Heart left ventricle (tissue), 16 donors: ENCODE measurements around the gene SNX8. TPM values are rescaled to one million over a fixed set of nuclear protein-coding genes. Genes with fewer than 3 reads are reported as not detected.

ENCODE experiments used
- ATAC-seq, 4 donors: fragments of 200-7000 bp; cut with Tn5 transposase; one replicate each; pipeline ENCODE4 v1.9.1; 2020 to 2022; ENCODE audit warnings: moderate library complexity in 4 of 4, mild to moderate bottlenecking in 3 of 4, moderate number of reproducible peaks in 1 of 4
- DNase-seq, 5 donors: peaks; one replicate each; pipeline ENCODE4 v3.0.0-alpha.2; 2020
- H3K27ac ChIP-seq, 12 donors: fragments of 200-600 bp; sonication (generic) in 4 of 12; one replicate each; pipeline versions ENCODE4 v1.5.0 to v1.8.0; 2016 to 2022; ENCODE audit warnings: mild to moderate bottlenecking in 2 of 12
- H3K27me3 ChIP-seq, 9 donors: fragments of 200-600 bp; sonication (generic) in 2 of 9; one replicate each; pipeline versions ENCODE4 v1.5.1 to v1.8.0; 2016 to 2022; ENCODE audit warnings: mild to moderate bottlenecking in 3 of 9
- H3K36me3 ChIP-seq, 9 donors: fragments of 200-600 bp; sonication (generic) in 2 of 9; one replicate each; pipeline versions ENCODE4 v1.5.0 to v1.8.0; 2018 to 2022; ENCODE audit warnings: mild to moderate bottlenecking in 2 of 9
- H3K4me1 ChIP-seq, 12 donors: fragments of 200-600 bp; sonication (generic) in 4 of 12; one replicate each; pipeline versions ENCODE4 v1.5.0 to v1.8.0; 2016 to 2022; ENCODE audit warnings: mild to moderate bottlenecking in 3 of 12
- H3K4me3 ChIP-seq, 12 donors: fragments of 200-600 bp; sonication (generic) in 4 of 12; one replicate each; pipeline versions ENCODE4 v1.5.0 to v1.8.0; 2017 to 2022; ENCODE audit warnings: mild to moderate bottlenecking in 9 of 12, moderate library complexity in 4 of 12
- H3K9me3 ChIP-seq, 12 donors: fragments of 200-600 bp; sonication (generic) in 4 of 12; one replicate each; pipeline versions ENCODE4 v1.5.0 to v1.8.0; 2016 to 2022; ENCODE audit warnings: mild to moderate bottlenecking in 1 of 12
- POLR2A ChIP-seq, 2 donors: fragments of 450-650 bp; IDR thresholded peaks; one replicate each; pipeline ENCODE4 v1.6.1; 2017; ENCODE audit warnings: antibody characterized with exemption in 2 of 2, mild to moderate bottlenecking in 2 of 2, moderate library complexity in 2 of 2
- WGBS, 4 donors: extraction: QIAGEN DNeasy Blood & Tissue Kit in 2 of 4; methylation state at CpG; one replicate each; pipeline versions ENCODE4 v1.1.5 to v1.1.7; 2013 to 2018; 5-methylcytosine and 5-hydroxymethylcytosine counted together
- intact Hi-C, 10 donors: fragments of 100-400 bp; cut with DNase I; formaldehyde crosslinking; loops; one replicate each; pipeline versions ENCODE4 v1.11.1 to v1.14.2; 2022
- polyA plus RNA-seq, 2 donors: library from polyadenylated mRNA; stranded (reverse); fragments of 200-250 nt; gene quantifications; one replicate each; pipeline ENCODE4 v1.2.3, GENCODE V29; 2013
- total RNA-seq, 9 donors: library from RNA; depleted of rRNA in 2 of 9; stranded (reverse); fragments of >200 nt in 2 of 9; fragmentation: NEBNext Ultra II Directional in 3 of 9; extraction: Animal tissue kit (Norgen Biotek cat#: 25700) in 3 of 9; gene quantifications; one replicate each; pipeline versions ENCODE4 v1.1.0 to v1.2.4, GENCODE V29; 2016 to 2023
- TF ChIP-seq, protein P1 (sequence below), 12 donors: fragments of 200-600 bp; sonication (generic) in 4 of 12; IDR thresholded peaks; one replicate each; pipeline versions ENCODE4 v1.5.0 to v1.8.0; 2018 to 2022; ENCODE audit warnings: antibody characterized with exemption in 12 of 12, mild to moderate bottlenecking in 5 of 12
- donor health status: ischemic (EF 13 %, LVEDD 7.1; RV severe dilation, severe dysfunction).
- donor health status: healthy with polysubstance abuse.
- donor health status: DM: no; HTN: yes; CAD: no.
- donor health status: DM: no; HTN: no; CAD: no.
- donor health status: ischemic (EF 25% LVEDD 6.9; RV normal size, moderate dysfunction).
- donor health status: ischemic (EF 25% LVEDD 5.7; RV mildly dilated, moderate dysfunction).
- donor health status: healthy.
- donor health status: DM: yes; HTN: yes; CAD: no.
- donor health status: ischemic (EF 35%, LVEDD 5.7; RV mildly dilated, moderate dysfunction).
- donor health status: nonischemic (EF 11% LVEDD 7.7; RV severe dilation, severe dysfunction).
- donor health status: DM: yes; HTN: yes; CAD: no.
- donor health status: PGD.
- donor health status: ischemic (EF 29% LVEDD 5.4; RV normal size, mild dysfunction).
- donor health status: nonischemic (EF 23%, LVEDD 6.1; RV moderate dilation, normal function).

Gene SNX8
- total and polyA plus RNA-seq, 11 donors = 5.4 to 44.6 (median 19.4) TPM

DNA sequence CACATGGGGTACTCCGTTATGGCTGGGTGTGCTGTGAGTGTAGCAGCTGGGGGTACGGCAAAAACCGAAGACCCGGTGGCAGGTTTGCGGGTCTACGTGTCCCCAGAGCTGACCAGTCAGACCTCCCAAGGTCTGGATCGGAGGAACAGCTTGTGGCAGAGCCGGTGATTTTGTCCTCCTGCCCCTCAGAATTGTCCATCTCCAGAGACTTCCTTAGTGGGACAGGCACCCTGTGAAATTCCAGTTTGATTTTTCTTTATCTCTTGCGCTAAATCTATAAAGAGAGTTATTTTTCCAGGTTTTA, 41.4 kb upstream of the SNX8 start:
- ATAC-seq (no peak), DNase-seq (no peak)
- WGBS, 4 donors = 2 to 5% (median 4%) methylated on average over 9 of the region's 9 CpGs
- intact Hi-C loops = loop anchor here in 4 of 10 donors (2.0 to 10.0 kb wide), 7 partner anchors 41 to 112 kb away; partner anchors contain the start of genes CHST12 (in 3 of the 4), MRM2 (in 1 of the 4), NUDT1 (in 1 of the 4) and SNX8 (in 1 of the 4)
- Histone ChIP-seq H3K27me3 (no peaks in the 10 kb centered on the region), H3K27ac (peak overlapping the region in 8 of 12 donors; percentile 98 to 100 (median 100)), H3K9me3 (no peaks in the 10 kb centered on the region), H3K4me3 (peak overlapping the region; percentile 90 to 100 (median 98)), H3K4me1 (peaks cover 0 to 56% (median 41%) of the 10 kb centered on the region in 12 donors), H3K36me3 (peaks cover 0 to 30% (median 23%) of the 10 kb centered on the region in 9 donors)
- TF ChIP-seq, protein P1, sequence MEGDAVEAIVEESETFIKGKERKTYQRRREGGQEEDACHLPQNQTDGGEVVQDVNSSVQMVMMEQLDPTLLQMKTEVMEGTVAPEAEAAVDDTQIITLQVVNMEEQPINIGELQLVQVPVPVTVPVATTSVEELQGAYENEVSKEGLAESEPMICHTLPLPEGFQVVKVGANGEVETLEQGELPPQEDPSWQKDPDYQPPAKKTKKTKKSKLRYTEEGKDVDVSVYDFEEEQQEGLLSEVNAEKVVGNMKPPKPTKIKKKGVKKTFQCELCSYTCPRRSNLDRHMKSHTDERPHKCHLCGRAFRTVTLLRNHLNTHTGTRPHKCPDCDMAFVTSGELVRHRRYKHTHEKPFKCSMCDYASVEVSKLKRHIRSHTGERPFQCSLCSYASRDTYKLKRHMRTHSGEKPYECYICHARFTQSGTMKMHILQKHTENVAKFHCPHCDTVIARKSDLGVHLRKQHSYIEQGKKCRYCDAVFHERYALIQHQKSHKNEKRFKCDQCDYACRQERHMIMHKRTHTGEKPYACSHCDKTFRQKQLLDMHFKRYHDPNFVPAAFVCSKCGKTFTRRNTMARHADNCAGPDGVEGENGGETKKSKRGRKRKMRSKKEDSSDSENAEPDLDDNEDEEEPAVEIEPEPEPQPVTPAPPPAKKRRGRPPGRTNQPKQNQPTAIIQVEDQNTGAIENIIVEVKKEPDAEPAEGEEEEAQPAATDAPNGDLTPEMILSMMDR (IDR thresholded peaks at IDR 0.05) = no peak
- no peak for TF ChIP-seq POLR2A (IDR thresholded peaks at IDR 0.05)

- H3K27ac ChIP-seq = peak overlapping the region; percentile 41 to 100 (median 100)
- H3K4me3 ChIP-seq = peak overlapping the region; percentile 90 to 100 (median 98)
- peaks cover 0 to 55% (median 39%) of the 10 kb centered on the region in 12 donors for H3K4me1 ChIP-seq
- peak in 1 of 4 donors; percentile 2 for ATAC-seq
- intact Hi-C loops = loop anchor here in 5 of 10 donors (1.0 to 10.0 kb wide), 11 partner anchors 40 to 783 kb away; partner anchors contain the start of genes CHST12 (in 3 of the 5), MRM2 (in 2 of the 5), NUDT1 (in 2 of the 5) and PSMG3 (in 1 of the 5)
- peaks cover 0 to 27% (median 18%) of the 10 kb centered on the region in 9 donors for H3K36me3 ChIP-seq
- no peak for TF ChIP-seq POLR2A (IDR thresholded peaks at IDR 0.05)
- TF ChIP-seq, protein P1 (IDR thresholded peaks at IDR 0.05) = no peak
- H3K9me3 ChIP-seq = no peaks in the 10 kb centered on the region
- 0% methylated on average over 20 to 92 of the region's 92 CpGs for WGBS, 4 donors
- H3K27me3 ChIP-seq = no peaks in the 10 kb centered on the region
- DNase-seq = no peak
Measured at GRCh38 chr7:2354939-2355704, 40.9 kb upstream of the SNX8 start.

DNA sequence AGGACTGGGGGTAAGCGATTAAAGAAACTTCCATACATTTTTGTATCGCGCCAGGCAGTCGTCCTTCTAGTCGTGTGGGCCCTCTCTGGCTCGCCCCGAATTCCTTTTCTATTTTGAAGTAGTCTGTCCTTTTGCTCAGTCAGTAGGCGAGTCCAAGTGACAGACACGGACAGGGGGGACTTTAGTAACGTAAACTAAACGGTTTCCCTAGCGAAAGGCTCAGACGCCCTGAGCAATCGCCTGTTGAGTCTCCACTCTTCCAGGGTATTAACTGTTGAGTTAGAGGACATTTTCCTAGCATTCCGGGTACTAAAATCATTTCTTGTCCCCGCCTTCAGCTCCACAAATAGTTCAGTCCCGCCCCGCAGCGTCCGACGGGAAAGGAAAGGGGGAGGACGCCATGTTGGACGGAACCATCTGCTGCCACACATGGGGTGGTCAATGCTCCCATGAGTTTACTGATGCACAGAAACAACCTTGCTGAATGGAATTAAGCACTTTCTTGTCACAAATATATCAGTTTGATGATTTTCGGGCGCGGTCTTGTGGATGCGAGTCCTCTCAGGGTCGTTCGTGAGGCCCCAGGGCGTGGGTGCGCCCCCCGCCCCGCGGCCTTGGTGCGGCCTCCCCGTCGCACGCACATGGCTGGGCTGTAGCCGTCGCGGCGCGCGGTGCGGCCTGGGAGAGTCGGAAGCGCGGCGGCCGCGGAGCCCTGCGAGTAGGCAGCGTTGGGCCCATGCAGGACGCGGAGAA, 40.1 kb upstream of the SNX8 start, which contains the start of gene EIF3B:
Gene EIF3B (plus strand): TSS at position 642 of the 753 bp plus-strand sequence. CDS start 95 bp downstream, at position 737.
- Histone ChIP-seq H3K4me1 (peaks cover 0 to 48% (median 35%) of the 10 kb centered on the region in 12 donors), H3K36me3 (peaks cover 0 to 23% (median 14%) of the 10 kb centered on the region in 9 donors), H3K27me3 (no peaks in the 10 kb centered on the region), H3K27ac (peak within 1 kb of the TSS; percentile 97 to 100 (median 100)), H3K4me3 (peak within 1 kb of the TSS; percentile 90 to 100 (median 98)), H3K9me3 (no peaks in the 10 kb centered on the region)
- intact Hi-C loops = loop anchor here in 5 of 10 donors (1.0 to 10.0 kb wide), 9 partner anchors 40 to 782 kb away; partner anchors contain the start of genes CHST12 (in 2 of the 5), MRM2 (in 2 of the 5), NUDT1 (in 2 of the 5) and PSMG3 (in 1 of the 5)
- 0 to 1% (median 1%) methylated on average over 21 to 55 of the region's 55 CpGs for WGBS, 4 donors
- ATAC-seq (peak; percentile 90 to 95 (median 94)), DNase-seq (peak; percentile 91 to 94 (median 93))
- peak in 1 of 2 donors; percentile 48 for TF ChIP-seq POLR2A (IDR thresholded peaks at IDR 0.05)
- TF ChIP-seq, protein P1 (IDR thresholded peaks at IDR 0.05) = no peak
